K562 (cell line): ENCODE data around the gene LYRM7.
"Not testable (repeated sequence)": the region's sequence is repeated elsewhere in the genome, so short reads cannot be mapped to it uniquely, and the experiment has no call there.

Source experiments
- EP300 ChIP-seq: IDR thresholded peaks from 2 replicates; pipeline ENCODE4 v1.6.1; 2012; ENCODE audit warnings: low read length, improper control_type of control experiment
- POLR2AphosphoS2 ChIP-seq: IDR thresholded peaks from 2 replicates; pipeline ENCODE4 v1.6.1; 2012; ENCODE audit warnings: low read length, improper control_type of control experiment
- POLR2AphosphoS5 ChIP-seq: IDR thresholded peaks from 2 replicates; pipeline ENCODE4 v1.6.1; 2011; ENCODE audit warnings: mild to moderate bottlenecking, low read depth, low read length, moderate library complexity; ENCODE audit not compliant: control insufficient read depth, insufficient read depth
- SMC3 ChIP-seq: conservative IDR thresholded peaks from 2 replicates; pipeline ENCODE4 v1.6.1; 2011; ENCODE audit warnings: low read depth, low read length, improper control_type of control experiment; ENCODE audit not compliant: insufficient read depth
- U2AF2 ChIP-seq: fragments of 200-400 bp; formaldehyde crosslinking; optimal IDR thresholded peaks from 2 replicates; pipeline ENCODE3; 2017; ENCODE audit warnings: low read depth, mild to moderate bottlenecking, low read length
- TF ChIP-seq, protein P1 (sequence below): fragments of 450-650 bp; IDR thresholded peaks from 2 replicates; pipeline ENCODE4 v1.6.1; 2017; ENCODE audit warnings: antibody characterized with exemption, mild to moderate bottlenecking
- TF ChIP-seq, protein P2 (sequence below): sonication (generic); formaldehyde crosslinking; IDR thresholded peaks from 2 replicates; pipeline ENCODE4 v1.8.1; 2022; ENCODE audit warnings: missing genetic modification reagents
- TF ChIP-seq, protein P3 (sequence below), 3 experiments: IDR thresholded peaks in 2 of 3; conservative IDR thresholded peaks in 1 of 3; 2 replicates each; pipeline ENCODE4 v1.5.1; 2011 to 2012; ENCODE audit warnings: low read length in 3 of 3, mild to moderate bottlenecking in 3 of 3, control low read depth in 2 of 3, improper control_type of control experiment in 1 of 3, inconsistent platforms in 1 of 3, low read depth in 1 of 3, mixed read lengths in 1 of 3, moderate library complexity in 1 of 3; ENCODE audit not compliant: insufficient read depth in 2 of 3

DNA sequence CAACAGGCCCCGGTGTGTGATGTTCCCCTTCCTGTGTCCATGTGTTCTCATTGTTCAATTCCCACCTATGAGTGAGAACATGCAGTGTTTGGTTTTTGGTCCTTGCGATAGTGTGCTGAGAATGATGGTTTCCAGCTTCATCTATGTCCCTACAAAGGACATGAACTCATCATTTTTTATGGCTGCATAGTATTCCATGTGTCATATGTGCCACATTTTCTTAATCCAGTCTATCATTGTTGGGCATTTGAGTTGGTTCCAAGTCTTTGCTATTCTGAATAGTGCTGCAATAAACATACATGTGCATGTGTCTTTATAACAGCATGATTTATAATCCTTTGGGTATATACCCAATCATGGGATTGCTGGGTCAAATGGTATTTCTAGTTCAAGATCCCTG is 37.7 kb upstream of the LYRM7 start:
- TF ChIP-seq, protein P1, sequence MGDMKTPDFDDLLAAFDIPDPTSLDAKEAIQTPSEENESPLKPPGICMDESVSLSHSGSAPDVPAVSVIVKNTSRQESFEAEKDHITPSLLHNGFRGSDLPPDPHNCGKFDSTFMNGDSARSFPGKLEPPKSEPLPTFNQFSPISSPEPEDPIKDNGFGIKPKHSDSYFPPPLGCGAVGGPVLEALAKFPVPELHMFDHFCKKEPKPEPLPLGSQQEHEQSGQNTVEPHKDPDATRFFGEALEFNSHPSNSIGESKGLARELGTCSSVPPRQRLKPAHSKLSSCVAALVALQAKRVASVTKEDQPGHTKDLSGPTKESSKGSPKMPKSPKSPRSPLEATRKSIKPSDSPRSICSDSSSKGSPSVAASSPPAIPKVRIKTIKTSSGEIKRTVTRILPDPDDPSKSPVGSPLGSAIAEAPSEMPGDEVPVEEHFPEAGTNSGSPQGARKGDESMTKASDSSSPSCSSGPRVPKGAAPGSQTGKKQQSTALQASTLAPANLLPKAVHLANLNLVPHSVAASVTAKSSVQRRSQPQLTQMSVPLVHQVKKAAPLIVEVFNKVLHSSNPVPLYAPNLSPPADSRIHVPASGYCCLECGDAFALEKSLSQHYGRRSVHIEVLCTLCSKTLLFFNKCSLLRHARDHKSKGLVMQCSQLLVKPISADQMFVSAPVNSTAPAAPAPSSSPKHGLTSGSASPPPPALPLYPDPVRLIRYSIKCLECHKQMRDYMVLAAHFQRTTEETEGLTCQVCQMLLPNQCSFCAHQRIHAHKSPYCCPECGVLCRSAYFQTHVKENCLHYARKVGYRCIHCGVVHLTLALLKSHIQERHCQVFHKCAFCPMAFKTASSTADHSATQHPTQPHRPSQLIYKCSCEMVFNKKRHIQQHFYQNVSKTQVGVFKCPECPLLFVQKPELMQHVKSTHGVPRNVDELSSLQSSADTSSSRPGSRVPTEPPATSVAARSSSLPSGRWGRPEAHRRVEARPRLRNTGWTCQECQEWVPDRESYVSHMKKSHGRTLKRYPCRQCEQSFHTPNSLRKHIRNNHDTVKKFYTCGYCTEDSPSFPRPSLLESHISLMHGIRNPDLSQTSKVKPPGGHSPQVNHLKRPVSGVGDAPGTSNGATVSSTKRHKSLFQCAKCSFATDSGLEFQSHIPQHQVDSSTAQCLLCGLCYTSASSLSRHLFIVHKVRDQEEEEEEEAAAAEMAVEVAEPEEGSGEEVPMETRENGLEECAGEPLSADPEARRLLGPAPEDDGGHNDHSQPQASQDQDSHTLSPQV = not testable (repeated sequence)
- TF ChIP-seq, protein P2, sequence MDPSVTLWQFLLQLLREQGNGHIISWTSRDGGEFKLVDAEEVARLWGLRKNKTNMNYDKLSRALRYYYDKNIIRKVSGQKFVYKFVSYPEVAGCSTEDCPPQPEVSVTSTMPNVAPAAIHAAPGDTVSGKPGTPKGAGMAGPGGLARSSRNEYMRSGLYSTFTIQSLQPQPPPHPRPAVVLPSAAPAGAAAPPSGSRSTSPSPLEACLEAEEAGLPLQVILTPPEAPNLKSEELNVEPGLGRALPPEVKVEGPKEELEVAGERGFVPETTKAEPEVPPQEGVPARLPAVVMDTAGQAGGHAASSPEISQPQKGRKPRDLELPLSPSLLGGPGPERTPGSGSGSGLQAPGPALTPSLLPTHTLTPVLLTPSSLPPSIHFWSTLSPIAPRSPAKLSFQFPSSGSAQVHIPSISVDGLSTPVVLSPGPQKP = not testable (repeated sequence)
- TF ChIP-seq SMC3, POLR2AphosphoS5, EP300, POLR2AphosphoS2, U2AF2: not testable (repeated sequence)
- TF ChIP-seq, protein P3, sequence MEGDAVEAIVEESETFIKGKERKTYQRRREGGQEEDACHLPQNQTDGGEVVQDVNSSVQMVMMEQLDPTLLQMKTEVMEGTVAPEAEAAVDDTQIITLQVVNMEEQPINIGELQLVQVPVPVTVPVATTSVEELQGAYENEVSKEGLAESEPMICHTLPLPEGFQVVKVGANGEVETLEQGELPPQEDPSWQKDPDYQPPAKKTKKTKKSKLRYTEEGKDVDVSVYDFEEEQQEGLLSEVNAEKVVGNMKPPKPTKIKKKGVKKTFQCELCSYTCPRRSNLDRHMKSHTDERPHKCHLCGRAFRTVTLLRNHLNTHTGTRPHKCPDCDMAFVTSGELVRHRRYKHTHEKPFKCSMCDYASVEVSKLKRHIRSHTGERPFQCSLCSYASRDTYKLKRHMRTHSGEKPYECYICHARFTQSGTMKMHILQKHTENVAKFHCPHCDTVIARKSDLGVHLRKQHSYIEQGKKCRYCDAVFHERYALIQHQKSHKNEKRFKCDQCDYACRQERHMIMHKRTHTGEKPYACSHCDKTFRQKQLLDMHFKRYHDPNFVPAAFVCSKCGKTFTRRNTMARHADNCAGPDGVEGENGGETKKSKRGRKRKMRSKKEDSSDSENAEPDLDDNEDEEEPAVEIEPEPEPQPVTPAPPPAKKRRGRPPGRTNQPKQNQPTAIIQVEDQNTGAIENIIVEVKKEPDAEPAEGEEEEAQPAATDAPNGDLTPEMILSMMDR (IDR thresholded peaks at IDR 0.05 in 2 of 3, conservative IDR thresholded peaks at IDR 0.05 in 1 of 3; ENCODE audit: insufficient read depth in 2 of 3, low read depth in 1 of 3, low read length in 3 of 3) = not testable (repeated sequence)
